Astrocyte of the cerebellum (primary cell): ENCODE results near the gene LSG1.
A peak's percentile ranks its signal among the peaks of the same experiment; 100 is the strongest.
"Not testable (repeated sequence)": the region's sequence is repeated elsewhere in the genome, so short reads cannot be mapped to it uniquely, and the experiment has no call there.

Experiments
- DNase-seq: peaks from one replicate; pipeline ENCODE4 v3.0.0-alpha.2; 2011; ENCODE audit warnings: low read depth
- H3K4me3 ChIP-seq: 2 replicates; pipeline ENCODE4 v1.5.1; 2011; ENCODE audit warnings: mild to moderate bottlenecking, low read depth, low read length, moderate library complexity
- in situ Hi-C: cut with HindIII; loops from 2 replicates; pipeline ENCODE4 v1.10.0; 2017; ENCODE audit warnings: low sequenced_read_pairs
- TF ChIP-seq, protein P1 (sequence below): IDR thresholded peaks from 2 replicates; pipeline ENCODE4 v1.5.1; 2012; ENCODE audit warnings: low read length, low read depth, moderate library complexity, mild to moderate bottlenecking; ENCODE audit errors: missing control alignments

The LSG1 gene

DNA sequence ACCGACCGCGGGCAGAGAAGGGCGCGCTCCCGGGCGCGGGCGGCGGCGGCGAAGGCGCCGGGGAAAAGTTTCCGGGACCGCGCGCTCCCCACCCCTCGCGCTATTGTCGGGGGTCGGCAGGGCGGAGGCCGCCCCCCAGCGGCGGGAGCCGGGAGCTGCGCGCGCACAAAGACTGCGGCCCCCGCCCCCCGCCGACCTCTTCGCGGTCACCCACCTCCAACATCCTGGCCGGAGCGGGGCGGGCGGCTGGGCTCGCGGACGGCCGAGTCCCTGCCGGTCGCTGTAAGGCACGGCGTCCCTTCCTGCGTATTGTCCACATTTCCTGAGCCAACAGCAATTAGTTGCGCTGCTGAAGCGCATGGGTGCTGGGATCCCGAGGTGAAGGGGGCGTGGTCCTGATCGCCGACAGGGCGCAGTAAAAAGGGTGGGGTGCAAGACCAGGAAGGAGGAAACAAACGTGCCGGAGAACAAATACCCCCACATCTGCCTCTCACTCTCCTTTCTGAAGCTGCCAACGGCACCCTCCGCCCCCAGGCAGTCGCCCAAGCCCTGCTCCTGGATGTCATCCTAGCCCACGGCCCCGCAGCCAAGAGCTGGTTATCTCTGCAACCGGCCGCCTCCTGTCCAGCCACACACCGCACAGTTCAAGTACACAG is 38.5 kb downstream of the LSG1 start, which contains the start of gene TMEM44:
TSS of gene TMEM44 (minus strand) at position 71 of the 656 bp plus-strand sequence. CDS start 204 bp downstream, outside the sequence.
- peak within 1 kb of the TSS; percentile 72 for H3K4me3 ChIP-seq
- in situ Hi-C loops: no loop called here
- peak; percentile 32 for DNase-seq
- TF ChIP-seq, protein P1, sequence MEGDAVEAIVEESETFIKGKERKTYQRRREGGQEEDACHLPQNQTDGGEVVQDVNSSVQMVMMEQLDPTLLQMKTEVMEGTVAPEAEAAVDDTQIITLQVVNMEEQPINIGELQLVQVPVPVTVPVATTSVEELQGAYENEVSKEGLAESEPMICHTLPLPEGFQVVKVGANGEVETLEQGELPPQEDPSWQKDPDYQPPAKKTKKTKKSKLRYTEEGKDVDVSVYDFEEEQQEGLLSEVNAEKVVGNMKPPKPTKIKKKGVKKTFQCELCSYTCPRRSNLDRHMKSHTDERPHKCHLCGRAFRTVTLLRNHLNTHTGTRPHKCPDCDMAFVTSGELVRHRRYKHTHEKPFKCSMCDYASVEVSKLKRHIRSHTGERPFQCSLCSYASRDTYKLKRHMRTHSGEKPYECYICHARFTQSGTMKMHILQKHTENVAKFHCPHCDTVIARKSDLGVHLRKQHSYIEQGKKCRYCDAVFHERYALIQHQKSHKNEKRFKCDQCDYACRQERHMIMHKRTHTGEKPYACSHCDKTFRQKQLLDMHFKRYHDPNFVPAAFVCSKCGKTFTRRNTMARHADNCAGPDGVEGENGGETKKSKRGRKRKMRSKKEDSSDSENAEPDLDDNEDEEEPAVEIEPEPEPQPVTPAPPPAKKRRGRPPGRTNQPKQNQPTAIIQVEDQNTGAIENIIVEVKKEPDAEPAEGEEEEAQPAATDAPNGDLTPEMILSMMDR: peak; percentile 39

DNA sequence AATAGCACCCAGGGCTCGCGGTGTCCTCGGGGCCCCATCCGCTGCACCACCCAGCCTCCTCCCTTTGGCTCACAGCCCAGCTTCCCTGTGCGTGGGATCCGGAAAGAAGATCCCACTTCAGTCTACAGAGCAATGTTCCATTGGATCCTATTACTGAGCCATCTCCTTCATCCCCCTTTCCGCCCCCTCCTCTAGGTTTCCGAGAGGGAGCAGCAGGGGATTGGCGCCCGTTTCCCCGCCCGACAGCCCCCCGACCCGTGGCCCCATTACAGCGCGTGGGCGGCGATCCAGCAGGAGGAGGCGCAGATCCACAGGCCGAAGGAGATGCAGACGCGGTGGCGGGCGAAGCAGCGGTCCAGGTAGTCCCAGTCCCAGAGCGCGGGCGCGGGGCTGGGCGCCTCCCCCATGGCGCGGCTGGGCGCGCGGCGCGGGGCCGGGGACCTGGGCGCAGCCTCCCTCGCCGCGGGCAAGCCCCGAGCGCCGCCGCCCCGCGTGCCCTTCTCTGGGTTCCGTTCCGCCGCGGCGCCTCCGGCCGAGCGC is 39.1 kb downstream of the LSG1 start:
- H3K4me3 ChIP-seq: peak overlapping the region; percentile 72
- in situ Hi-C loops: no loop called here
- TF ChIP-seq, protein P1: no peak
- no peak for DNase-seq

DNA sequence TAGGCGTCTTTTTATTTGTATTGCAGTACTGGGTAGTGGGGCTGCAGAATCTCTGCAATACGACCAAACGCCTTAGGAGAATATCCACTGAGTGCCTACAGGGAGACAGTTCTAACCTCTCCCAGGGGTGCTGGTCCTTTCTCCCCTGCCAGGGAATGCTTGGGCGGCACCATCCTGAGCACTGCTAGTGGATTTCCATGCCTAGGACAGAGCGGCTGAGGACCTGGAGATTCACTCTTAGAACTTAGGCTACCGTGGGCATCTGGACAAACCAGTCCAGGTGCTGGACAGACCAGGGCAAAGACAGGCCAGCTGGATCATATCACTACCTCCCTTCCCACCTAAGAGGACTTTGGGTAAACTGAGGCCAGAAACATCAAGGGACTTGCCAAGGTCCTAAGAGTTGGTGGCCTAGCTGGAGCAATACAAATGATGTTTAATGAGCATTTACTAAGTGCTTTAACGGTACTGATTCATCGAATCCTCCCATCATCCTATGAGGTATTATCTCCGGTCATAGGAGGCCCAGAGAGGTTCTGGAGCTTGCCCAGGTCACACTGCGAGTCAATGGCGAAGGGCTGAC is 39.7 kb downstream of the LSG1 start:
- TF ChIP-seq, protein P1: no peak
- in situ Hi-C loops: no loop called here
- DNase-seq: no peak
- H3K4me3 ChIP-seq: peak overlapping the region; percentile 72

DNA sequence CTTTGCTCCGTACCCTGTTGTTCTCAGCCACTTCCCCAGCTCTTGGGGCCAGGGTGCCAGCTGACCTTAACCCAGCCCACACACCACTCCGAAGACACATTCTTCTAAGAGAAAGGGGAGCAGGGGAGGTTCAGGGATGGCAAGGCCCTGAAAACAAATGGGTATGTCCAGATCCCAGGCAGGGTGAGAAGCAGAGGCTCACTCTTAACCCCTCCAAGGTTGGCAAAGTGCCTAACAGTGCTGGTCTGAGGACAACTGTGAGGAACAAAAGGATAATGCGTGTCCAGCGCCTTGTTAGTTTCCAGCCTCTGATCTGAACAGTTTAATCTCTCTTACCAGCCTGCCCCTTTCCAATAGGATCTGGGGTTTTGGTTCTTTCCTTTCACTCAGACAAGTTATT is 40.3 kb downstream of the LSG1 start:
- in situ Hi-C loops: no loop called here
- no peak overlapping the region for H3K4me3 ChIP-seq
- TF ChIP-seq, protein P1: no peak
- DNase-seq: no peak

DNA sequence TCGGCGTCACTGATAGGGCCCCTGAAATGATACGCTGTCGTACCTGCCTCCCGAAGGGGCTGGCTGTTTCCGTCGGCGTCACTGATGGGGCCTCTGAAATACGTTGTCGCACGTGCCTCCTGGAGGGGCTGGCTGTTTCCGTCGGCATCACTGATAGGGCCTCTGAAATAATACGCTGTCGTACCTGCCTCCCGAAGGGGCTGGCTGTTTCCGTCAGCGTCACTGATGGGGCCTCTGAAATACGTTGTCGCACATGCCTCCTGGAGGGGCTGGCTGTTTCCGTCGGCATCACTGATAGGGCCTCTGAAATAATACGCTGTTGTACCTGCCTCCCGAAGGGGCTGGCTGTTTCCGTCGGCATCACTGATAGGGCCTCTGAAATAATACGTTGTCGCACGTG is 41.3 kb downstream of the LSG1 start:
- H3K4me3 ChIP-seq, in situ Hi-C loops, DNase-seq: not testable (repeated sequence)

DNA sequence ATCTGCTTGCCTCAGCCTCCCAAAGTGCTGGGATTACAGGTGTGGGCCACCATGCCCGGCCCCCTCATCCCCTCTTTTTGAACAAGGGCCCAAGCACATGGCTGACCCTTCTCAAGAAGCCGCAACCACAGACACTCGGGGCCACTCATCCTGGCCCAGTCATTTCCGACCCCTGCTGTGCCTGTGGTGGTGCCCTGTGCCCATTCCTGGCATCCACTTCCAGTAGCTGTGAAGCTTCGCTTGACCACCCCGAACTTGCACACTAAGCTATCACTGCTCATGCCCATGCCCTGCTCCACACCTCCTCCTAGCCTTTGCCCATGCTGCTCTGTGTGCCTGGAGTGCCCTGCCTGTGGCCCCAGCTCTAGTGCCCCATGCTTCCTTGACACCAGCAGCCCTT is 47.0 kb downstream of the LSG1 start:
- TF ChIP-seq, protein P1: no peak
- no peak overlapping the region for H3K4me3 ChIP-seq
- in situ Hi-C loops: no loop called here
- DNase-seq: no peak
